Left forelimb (tissue), 1 donor: ENCODE data around the gene LTV1.
"Not testable (repeated sequence)": the region's sequence is repeated elsewhere in the genome, so short reads cannot be mapped to it uniquely, and the experiment has no call there.

Experiments
- DNase-seq: peaks from one replicate; pipeline ENCODE4 v3.0.0-alpha.2; 2018; ENCODE audit warnings: low spot score

The LTV1 gene

GRCh38 chr6:143843677-143843999, 500 bp downstream of the LTV1 start:
- no peak for DNase-seq

- DNase-seq = no peak
Measured at GRCh38 chr6:143844006-143844405, 868 bp downstream of the LTV1 start.

GRCh38 chr6:143845033-143845432, 1.9 kb downstream of the LTV1 start:
- no peak for DNase-seq

- DNase-seq = not testable (repeated sequence)
Measured at GRCh38 chr6:143851706-143852105, 8.6 kb downstream of the LTV1 start.

- DNase-seq = not testable (repeated sequence)
Measured at GRCh38 chr6:143855057-143855456, 11.9 kb downstream of the LTV1 start.

- DNase-seq = not testable (repeated sequence)
Measured at GRCh38 chr6:143856762-143857161, 13.6 kb downstream of the LTV1 start.

GRCh38 chr6:143857651-143858050, 14.5 kb downstream of the LTV1 start:
- DNase-seq = no peak

- DNase-seq = no peak
Measured at GRCh38 chr6:143859891-143860660, 16.9 kb downstream of the LTV1 start.

- DNase-seq = no peak
Measured at GRCh38 chr6:143863771-143864170, 20.6 kb downstream of the LTV1 start.

- DNase-seq = no peak
Measured at GRCh38 chr6:143864234-143864633, 21.1 kb downstream of the LTV1 start, which contains the start of gene ZC2HC1B. ZC2HC1B (plus strand) TSS chr6:143864474; CDS start chr6:143864540, 66 bp downstream.

- DNase-seq = no peak
Measured at GRCh38 chr6:143867236-143867635, 24.1 kb downstream of the LTV1 start.

GRCh38 chr6:143868808-143869207, 25.7 kb downstream of the LTV1 start:
- not testable (repeated sequence) for DNase-seq

- not testable (repeated sequence) for DNase-seq
Measured at GRCh38 chr6:143871202-143871730, 28.1 kb downstream of the LTV1 start.

GRCh38 chr6:143872201-143872600, 29.1 kb downstream of the LTV1 start:
- no peak for DNase-seq

GRCh38 chr6:143873600-143873999, 30.5 kb downstream of the LTV1 start:
- DNase-seq = not testable (repeated sequence)

GRCh38 chr6:143874503-143874902, 31.4 kb downstream of the LTV1 start:
- not testable (repeated sequence) for DNase-seq

GRCh38 chr6:143877584-143878271, 34.6 kb downstream of the LTV1 start:
- DNase-seq = no peak

- no peak for DNase-seq
Measured at GRCh38 chr6:143878272-143878760, 35.2 kb downstream of the LTV1 start.

- DNase-seq = no peak
Measured at GRCh38 chr6:143880412-143880811, 37.3 kb downstream of the LTV1 start.

- no peak for DNase-seq
Measured at GRCh38 chr6:143882401-143882930, 39.3 kb downstream of the LTV1 start.

GRCh38 chr6:143884216-143884900, 41.2 kb downstream of the LTV1 start:
- DNase-seq = no peak

- DNase-seq = no peak
Measured at GRCh38 chr6:143885116-143885515, 42.0 kb downstream of the LTV1 start.
